ENCODE data around the gene GMDS.
A peak's percentile ranks its signal among the peaks of the same experiment; 100 is the strongest.

The GMDS gene

GRCh38 chr6:1604158-1605003, 641.0 kb downstream of the GMDS start:
- no peak for DNase-seq (ENCODE audit: low read depth)
- H3K4me3 ChIP-seq (ENCODE audit: low read depth, low read length): peak overlapping the region; percentile 40

DNA sequence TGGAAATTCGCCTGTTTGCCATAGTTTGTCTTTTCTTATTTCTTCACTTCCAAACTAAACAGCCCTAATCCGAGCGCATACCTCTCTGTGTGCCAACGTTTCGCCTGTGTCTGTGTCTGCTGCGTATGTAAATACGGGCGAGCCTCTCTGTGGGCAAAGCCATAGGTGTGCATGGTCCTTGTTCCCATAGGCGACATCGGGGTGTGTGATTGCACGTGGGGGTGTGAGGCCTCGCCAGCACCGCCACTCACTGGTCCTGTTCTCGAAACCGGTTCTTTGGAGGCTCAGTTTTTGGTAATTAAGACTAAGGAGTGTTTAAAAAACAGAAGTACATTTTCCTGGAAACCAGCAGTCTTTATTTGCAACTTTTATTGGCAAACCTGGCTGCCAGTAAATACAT, 641.7 kb downstream of the GMDS start:
- no peak overlapping the region for H3K4me3 ChIP-seq (ENCODE audit: low read depth, low read length)
- no peak for DNase-seq (ENCODE audit: low read depth)

DNA sequence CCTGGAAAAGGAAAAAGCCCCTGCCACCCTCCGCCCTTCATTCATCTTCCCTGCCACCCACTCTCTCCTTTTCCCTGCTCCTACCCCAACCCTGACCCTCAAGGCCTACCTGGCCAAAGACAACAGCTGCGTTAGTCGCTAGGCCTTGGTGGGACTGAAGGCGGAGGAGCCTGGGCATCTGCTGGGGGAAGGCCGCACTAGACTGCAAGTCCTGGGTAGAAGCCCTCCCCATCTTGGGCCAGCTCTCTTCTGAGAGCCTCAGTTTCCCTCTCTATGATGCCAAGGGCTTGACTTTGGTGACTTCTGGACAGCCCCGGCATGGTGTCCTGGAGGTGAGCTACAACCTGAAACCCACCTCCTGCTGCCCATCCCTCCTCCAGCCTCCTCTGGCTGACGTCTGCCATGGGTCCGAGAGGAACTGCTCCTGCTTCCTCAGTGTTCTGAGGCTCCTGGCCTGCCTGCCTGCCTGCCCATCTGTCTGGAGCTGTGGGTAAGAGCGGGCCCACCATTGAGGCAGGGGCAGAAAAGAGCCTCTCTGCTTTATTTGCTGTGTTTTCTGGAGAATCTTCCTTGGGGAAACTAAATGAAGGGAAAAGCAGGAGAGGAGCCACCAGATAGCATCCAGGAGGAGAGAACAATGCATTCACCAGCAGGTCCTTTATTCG, 643.2 kb downstream of the GMDS start:
- DNase-seq (ENCODE audit: low read depth): no peak

GRCh38 chr6:1601158-1602048, 644.0 kb downstream of the GMDS start:
- H3K4me3 ChIP-seq (ENCODE audit: low read depth, low read length): no peak overlapping the region
- DNase-seq (ENCODE audit: low read depth): no peak

More for the DNA sequence above, 643.2 kb downstream of the GMDS start:
- H3K4me3 ChIP-seq (ENCODE audit: low read depth, low read length): no peak overlapping the region

DNA sequence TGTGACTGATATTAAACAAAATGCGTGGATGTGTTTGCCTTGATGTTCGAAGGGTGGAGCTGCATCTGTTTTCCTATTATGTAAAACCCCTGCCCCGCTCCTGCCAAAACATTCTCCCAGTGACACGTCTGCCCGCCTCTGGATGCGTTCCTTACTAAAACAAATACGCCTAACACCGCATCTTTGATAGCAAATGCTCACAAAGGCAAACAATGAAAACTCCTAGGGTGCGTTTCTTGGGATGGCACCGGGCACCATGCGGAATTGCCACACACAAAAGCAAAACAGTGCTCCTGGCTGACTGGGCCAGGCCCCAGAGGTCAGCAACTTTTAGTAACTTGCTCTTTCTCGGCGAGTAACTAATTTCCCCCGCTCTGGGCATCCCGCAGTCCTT, 644.6 kb downstream of the GMDS start:
- H3K4me3 ChIP-seq (ENCODE audit: low read depth, low read length): no peak overlapping the region
- no peak for DNase-seq (ENCODE audit: low read depth)

DNA sequence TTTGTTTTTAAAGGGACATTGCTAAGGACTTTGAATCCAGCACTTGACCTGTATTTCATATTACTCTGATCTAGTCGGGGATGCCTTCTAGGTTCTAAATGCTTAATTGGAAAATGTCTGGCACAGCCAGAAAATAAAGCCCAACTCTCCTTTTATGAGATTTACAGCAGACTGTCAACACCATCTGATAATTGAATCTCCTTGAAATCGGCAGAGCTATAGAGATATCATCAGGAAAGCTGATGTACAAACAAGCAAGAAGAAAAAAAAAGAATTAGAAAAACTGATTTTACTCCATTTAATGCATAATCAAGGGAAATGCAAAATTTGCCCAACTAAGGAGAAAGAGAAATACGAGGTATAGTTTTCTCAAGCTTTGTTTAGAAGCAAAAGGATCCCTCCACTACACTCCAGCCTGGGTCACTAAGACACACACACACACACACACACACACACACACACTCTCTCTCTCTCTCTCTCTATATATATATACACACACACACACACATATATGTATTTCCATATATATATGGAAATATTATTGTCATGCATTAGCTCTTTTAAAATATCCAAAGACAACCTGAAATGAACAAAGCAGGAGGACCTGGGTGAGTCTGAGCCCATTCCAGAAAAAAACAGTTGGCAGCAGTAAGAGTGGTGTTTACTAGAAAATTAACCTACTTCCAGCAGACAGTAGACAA, 645.2 kb downstream of the GMDS start:
- H3K4me3 ChIP-seq (ENCODE audit: low read depth, low read length): no peak overlapping the region

DNA sequence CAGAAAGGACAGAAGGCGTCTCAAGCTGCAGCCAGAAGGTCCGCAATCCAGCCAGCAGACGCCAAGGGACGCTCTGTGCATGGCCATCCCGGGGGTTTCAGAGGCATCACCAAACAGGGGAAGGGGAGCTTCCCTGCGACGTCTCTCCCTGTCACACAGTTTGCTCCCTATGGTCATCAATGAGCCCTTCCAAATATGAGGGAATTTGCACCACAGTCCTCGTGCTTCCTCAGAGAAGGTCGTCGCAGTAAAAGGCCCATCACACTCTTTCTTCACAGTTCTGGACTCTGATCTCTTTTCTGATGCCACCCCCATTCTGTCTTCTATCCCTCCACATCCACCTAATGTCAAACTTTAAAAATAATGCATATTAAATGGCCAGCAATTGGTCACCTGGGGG, 645.9 kb downstream of the GMDS start:
- DNase-seq (ENCODE audit: low read depth): no peak

More for the DNA sequence above, 645.2 kb downstream of the GMDS start:
- no peak for DNase-seq (ENCODE audit: low read depth)

DNA sequence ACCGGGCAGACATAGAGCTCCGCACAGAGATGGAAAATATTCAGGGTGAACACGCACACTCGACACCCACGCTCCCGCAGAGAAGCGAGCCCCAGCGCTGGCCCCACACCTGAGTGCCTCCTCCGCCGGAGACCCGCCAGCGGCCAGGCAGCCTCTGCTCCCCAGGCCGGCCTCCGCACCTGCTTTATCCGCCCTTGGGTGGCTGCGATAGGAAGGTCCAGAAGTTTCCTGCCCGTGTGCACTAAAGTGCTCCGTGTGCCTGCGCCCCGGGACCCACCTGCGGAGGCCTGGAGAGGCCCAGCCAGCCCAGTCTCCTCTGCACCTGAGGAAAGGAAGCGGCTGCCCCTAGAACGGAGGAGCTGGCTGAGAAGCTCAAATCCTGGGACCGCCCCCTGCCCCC, 646.5 kb downstream of the GMDS start:
- H3K4me3 ChIP-seq (ENCODE audit: low read depth, low read length): no peak overlapping the region
- DNase-seq (ENCODE audit: low read depth): no peak

More for the DNA sequence above, 645.9 kb downstream of the GMDS start:
- no peak overlapping the region for H3K4me3 ChIP-seq (ENCODE audit: low read depth, low read length)

DNA sequence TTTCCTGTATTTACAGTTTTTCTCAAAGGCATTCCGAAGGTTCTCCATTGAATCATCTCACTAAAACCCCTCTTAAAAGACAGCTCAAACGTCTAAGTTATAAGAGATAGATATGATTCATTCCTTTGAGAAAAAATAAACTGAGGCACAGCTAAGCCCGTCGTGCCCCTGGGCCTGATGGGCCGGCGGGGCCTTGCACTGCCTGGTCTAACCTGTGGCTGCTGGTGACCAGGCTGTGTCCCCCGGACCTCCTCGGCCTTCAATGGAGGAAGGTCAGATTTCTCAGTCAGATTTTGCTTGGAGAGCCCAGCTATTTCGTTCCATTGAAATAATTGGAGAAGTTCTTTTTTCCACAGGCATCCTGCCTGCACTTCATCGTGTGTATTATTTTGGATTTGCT, 647.0 kb downstream of the GMDS start:
- no peak overlapping the region for H3K4me3 ChIP-seq (ENCODE audit: low read depth, low read length)
- DNase-seq (ENCODE audit: low read depth): no peak

DNA sequence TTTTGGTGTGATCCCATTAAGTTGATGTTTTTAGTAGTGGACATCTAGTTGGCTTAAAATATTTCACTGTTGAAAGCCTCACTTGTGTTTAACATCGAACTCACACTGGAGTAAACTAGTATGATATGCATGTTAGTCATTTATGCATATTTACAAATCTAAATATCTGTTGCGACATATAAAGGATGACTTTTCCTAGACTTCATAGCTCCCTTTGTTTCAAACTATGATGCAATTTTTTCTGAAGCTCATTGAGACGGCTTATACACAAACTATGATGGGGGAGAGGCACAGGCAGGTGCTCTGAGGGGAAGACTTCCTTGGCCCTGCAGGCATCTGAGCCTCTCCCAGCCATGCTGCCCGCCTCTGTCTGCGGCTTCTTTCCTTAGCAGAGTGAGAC, 647.5 kb downstream of the GMDS start:
- DNase-seq (ENCODE audit: low read depth): no peak
- H3K4me3 ChIP-seq (ENCODE audit: low read depth, low read length): no peak overlapping the region

- DNase-seq (ENCODE audit: low read depth): no peak
Observed at GRCh38 chr6:1597121-1597744, 648.2 kb downstream of the GMDS start.

GRCh38 chr6:1596088-1596852, 649.1 kb downstream of the GMDS start:
- no peak for DNase-seq (ENCODE audit: low read depth)
- H3K4me3 ChIP-seq (ENCODE audit: low read depth, low read length): peak overlapping the region; percentile 32

More at GRCh38 chr6:1597121-1597744, 648.2 kb downstream of the GMDS start:
- no peak overlapping the region for H3K4me3 ChIP-seq (ENCODE audit: low read depth, low read length)

GRCh38 chr6:1595271-1596087, 649.9 kb downstream of the GMDS start:
- DNase-seq (ENCODE audit: low read depth): no peak
- peak overlapping the region; percentile 32 for H3K4me3 ChIP-seq (ENCODE audit: low read depth, low read length)

DNA sequence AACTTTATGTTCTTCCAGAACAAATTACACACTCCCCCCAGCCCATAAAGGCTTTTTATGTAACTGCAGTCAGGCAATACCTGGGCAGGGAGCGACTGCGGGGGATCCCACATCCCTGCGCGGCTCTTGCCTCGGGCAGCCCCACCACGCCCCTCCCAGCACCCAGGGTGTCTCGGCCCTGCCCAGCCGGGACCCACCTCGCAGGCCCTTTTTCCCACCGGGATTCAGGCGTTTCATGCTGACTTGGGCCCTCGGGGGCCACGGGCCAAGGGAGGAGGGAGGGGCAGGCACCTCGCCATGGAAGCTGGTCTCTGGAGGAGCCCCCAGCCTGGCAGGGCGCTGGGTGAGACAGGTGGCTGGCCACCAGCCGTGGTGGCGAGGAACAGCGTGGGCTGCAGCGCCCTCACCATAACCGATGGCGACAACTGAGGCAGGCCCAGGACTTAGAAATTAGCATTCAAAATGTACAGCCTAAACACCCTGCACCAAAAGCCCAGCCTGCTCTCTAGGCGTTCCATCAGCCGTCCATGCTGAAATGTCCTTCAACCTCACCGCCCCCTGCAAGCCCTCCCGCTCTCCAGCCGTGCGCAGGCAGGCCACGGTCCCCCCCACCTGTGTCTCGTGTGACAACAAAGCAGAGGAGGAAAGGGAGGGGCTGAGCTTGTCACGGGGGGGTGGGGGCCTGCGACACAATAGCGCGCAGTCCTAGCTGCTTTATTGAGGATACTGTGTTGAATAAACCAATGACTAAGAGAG, 650.8 kb downstream of the GMDS start:
- DNase-seq (ENCODE audit: low read depth): no peak
- H3K4me3 ChIP-seq (ENCODE audit: low read depth, low read length): no peak overlapping the region

DNA sequence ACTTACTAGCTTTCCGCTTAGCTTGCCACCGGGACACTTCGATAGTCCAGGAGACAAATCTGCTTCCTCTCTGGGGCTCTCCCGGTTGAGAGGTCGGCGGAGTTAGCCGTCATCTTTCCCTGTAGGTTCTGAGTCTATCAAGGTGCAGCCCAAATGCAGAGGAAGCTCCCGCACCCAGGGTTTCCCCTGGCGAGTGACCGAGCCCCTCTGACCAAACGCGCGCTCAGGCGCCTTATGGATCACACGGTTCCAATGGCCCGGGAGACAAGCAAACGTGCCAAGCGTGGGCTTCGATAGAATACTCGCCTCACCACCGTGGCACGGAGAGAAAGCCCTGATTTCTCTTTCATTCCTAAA, 651.5 kb downstream of the GMDS start:
- no peak for DNase-seq (ENCODE audit: low read depth)
- H3K4me3 ChIP-seq (ENCODE audit: low read depth, low read length): no peak overlapping the region

DNA sequence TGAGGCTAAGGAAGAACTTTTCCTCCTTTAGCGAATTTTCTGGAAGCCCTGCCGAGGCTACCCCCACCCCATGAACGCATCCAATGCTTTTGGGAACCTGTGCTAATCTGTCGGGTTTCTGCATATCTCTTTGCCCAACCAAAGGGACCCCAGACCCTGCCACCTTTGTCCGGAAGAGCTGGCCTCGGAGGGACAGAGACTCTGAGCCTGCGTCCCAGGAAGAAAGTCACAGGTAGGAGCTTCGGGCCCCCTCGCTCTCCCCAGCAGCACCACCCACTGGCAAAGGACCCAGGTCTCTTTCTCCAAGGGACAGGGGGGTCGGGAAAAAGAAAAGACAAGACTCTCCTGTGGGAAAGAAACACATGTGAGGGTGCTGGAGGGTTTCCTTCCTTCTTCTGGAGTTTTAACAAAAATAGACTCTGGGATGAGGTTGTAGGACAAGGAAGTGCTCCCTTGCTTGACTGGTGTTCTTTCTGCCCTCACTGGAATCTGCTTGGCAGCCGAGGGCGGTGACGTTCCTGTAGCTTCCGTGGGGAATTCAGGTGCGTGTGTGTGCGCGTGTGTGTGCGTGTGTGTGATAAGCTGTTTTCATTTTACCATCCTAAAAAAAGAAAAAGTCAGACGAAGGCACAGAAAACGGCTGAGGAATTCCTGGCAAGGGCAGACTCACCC, 652.0 kb downstream of the GMDS start:
- DNase-seq (ENCODE audit: low read depth): no peak
- no peak overlapping the region for H3K4me3 ChIP-seq (ENCODE audit: low read depth, low read length)

All from skeletal muscle cell (primary cell).